SU-DHL-6 (cell line): ENCODE measurements around the gene SUCLG2.

Source experiments
- H2AFZ ChIP-seq: fragments of 200-600 bp; sonication (generic); 2 replicates; pipeline ENCODE4 v1.6.1; 2014; ENCODE audit warnings: low read depth, mild to moderate bottlenecking, moderate library complexity, mixed read lengths, antibody characterized with exemption, low read length; ENCODE audit not compliant: severe bottlenecking
- H3F3A ChIP-seq: fragments of 200-600 bp; shearing (Covaris generic); 2 replicates; pipeline ENCODE4 v1.6.0; 2016; ENCODE audit warnings: antibody characterized with exemption, mild to moderate bottlenecking; ENCODE audit not compliant: insufficient read depth
- H3K27ac ChIP-seq: fragments of 200-600 bp; sonication (generic); 2 replicates; pipeline ENCODE4 v1.5.1; 2016; ENCODE audit warnings: low read depth, mild to moderate bottlenecking, low read length, moderate library complexity, mixed read lengths
- H3K27me3 ChIP-seq: fragments of 200-600 bp; sonication (generic), shearing (Covaris generic); 2 replicates; pipeline ENCODE4 v1.6.0; 2014; ENCODE audit warnings: mild to moderate bottlenecking, low read length
- H3K36me3 ChIP-seq: fragments of 200-600 bp; sonication (generic); 2 replicates; pipeline ENCODE4 v1.6.1; 2014; ENCODE audit warnings: mild to moderate bottlenecking, low read length, mixed read lengths
- H3K4me2 ChIP-seq: fragments of 300-600, 200-600 bp; shearing (Covaris generic), sonication (generic); 2 replicates; pipeline ENCODE4 v1.6.0; 2014; ENCODE audit warnings: low read length, low read depth, mild to moderate bottlenecking; ENCODE audit not compliant: poor library complexity, severe bottlenecking
- H3K4me3 ChIP-seq: fragments of 200-600 bp; sonication (generic); 2 replicates; pipeline ENCODE4 v1.5.1; 2014; ENCODE audit warnings: antibody characterized with exemption, low read length, mild to moderate bottlenecking, mixed read lengths; ENCODE audit not compliant: insufficient read depth, poor library complexity, severe bottlenecking
- H3K79me2 ChIP-seq: fragments of 200-600 bp; sonication (generic); 2 replicates; pipeline ENCODE4 v1.6.1; 2014; ENCODE audit warnings: mild to moderate bottlenecking, low read length, moderate library complexity; ENCODE audit not compliant: insufficient read depth
- H3K9ac ChIP-seq: fragments of 200-600 bp; sonication (generic); 2 replicates; pipeline ENCODE4 v1.7.0; 2014; ENCODE audit warnings: mild to moderate bottlenecking, low read length
- H3K9me2 ChIP-seq: fragments of 200-600 bp; sonication (generic); replicated peaks from 2 replicates; pipeline ENCODE4 v1.6.1; 2014; ENCODE audit warnings: low read length; ENCODE audit not compliant: insufficient read depth
- H3K9me3 ChIP-seq: fragments of 200-600 bp; sonication (generic); 2 replicates; pipeline ENCODE4 v1.6.1; 2014; ENCODE audit warnings: low read length, mixed read lengths; ENCODE audit not compliant: insufficient read depth
- H4K20me1 ChIP-seq: fragments of 200-600 bp; sonication (generic); 2 replicates; pipeline ENCODE4 v1.6.1; 2014; ENCODE audit warnings: low read depth, mild to moderate bottlenecking, antibody characterized with exemption, low read length, moderate library complexity, mixed read lengths
- EZH2phosphoT487 ChIP-seq: fragments of 200-600 bp; sonication (generic), shearing (Covaris generic); conservative IDR thresholded peaks from 2 replicates; pipeline ENCODE4 v1.6.1; 2018; ENCODE audit warnings: mild to moderate bottlenecking, antibody characterized with exemption, low read length, moderate library complexity, mixed read lengths
- TF ChIP-seq, protein P1 (sequence below): fragments of 200-600 bp; sonication (generic); IDR thresholded peaks from one replicate; pipeline ENCODE4 v1.5.1; 2017; ENCODE audit warnings: antibody characterized with exemption, mild to moderate bottlenecking, low read length, moderate library complexity; ENCODE audit not compliant: insufficient read depth, poor library complexity, severe bottlenecking

SUCLG2 gene

GRCh38 chr3:67595424-67595823 lies 59.0 kb downstream of the SUCLG2 start:
- Histone ChIP-seq H2AFZ (no peak overlapping the region), H3K4me2 (no peak overlapping the region), H3K9me3 (no peaks in the 10 kb centered on the region), H3K36me3 (0 out of 2 replicates have a peak, but pooled peaks cover 3% of the 10 kb centered on the region), H3K4me3 (no peak overlapping the region), H3K79me2 (no peaks in the 10 kb centered on the region), H3F3A (no peaks in the 10 kb centered on the region), H3K27me3 (no peaks in the 10 kb centered on the region), H4K20me1 (no peaks in the 10 kb centered on the region), H3K9me2 (no peaks in the 10 kb centered on the region), H3K27ac (no peak overlapping the region), H3K9ac (no peak overlapping the region)
- TF ChIP-seq, protein P1, sequence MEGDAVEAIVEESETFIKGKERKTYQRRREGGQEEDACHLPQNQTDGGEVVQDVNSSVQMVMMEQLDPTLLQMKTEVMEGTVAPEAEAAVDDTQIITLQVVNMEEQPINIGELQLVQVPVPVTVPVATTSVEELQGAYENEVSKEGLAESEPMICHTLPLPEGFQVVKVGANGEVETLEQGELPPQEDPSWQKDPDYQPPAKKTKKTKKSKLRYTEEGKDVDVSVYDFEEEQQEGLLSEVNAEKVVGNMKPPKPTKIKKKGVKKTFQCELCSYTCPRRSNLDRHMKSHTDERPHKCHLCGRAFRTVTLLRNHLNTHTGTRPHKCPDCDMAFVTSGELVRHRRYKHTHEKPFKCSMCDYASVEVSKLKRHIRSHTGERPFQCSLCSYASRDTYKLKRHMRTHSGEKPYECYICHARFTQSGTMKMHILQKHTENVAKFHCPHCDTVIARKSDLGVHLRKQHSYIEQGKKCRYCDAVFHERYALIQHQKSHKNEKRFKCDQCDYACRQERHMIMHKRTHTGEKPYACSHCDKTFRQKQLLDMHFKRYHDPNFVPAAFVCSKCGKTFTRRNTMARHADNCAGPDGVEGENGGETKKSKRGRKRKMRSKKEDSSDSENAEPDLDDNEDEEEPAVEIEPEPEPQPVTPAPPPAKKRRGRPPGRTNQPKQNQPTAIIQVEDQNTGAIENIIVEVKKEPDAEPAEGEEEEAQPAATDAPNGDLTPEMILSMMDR = no peak

GRCh38 chr3:67593761-67594234 lies 60.6 kb downstream of the SUCLG2 start:
- Histone ChIP-seq H3K9me3 (no peaks in the 10 kb centered on the region), H4K20me1 (no peaks in the 10 kb centered on the region)
- no peak for TF ChIP-seq EZH2phosphoT487
- TF ChIP-seq, protein P1 = no peak

GRCh38 chr3:67592057-67592456 lies 62.4 kb downstream of the SUCLG2 start:
- TF ChIP-seq, protein P1 = no peak
- TF ChIP-seq EZH2phosphoT487 = no peak
- H2AFZ ChIP-seq = no peak overlapping the region
- H3F3A ChIP-seq = no peaks in the 10 kb centered on the region

More at GRCh38 chr3:67593761-67594234, 60.6 kb downstream of the SUCLG2 start:
- H3K36me3 ChIP-seq = 0 out of 2 replicates have a peak, but pooled peaks cover 3% of the 10 kb centered on the region
- H3K27ac ChIP-seq = no peak overlapping the region
- H3K9me2 ChIP-seq = no peaks in the 10 kb centered on the region
- H3F3A ChIP-seq = no peaks in the 10 kb centered on the region
- no peaks in the 10 kb centered on the region for H3K27me3 ChIP-seq
- no peak overlapping the region for H3K9ac ChIP-seq
- H3K4me2 ChIP-seq = no peak overlapping the region
- no peaks in the 10 kb centered on the region for H3K79me2 ChIP-seq
- no peak overlapping the region for H3K4me3 ChIP-seq
- no peak overlapping the region for H2AFZ ChIP-seq

DNA sequence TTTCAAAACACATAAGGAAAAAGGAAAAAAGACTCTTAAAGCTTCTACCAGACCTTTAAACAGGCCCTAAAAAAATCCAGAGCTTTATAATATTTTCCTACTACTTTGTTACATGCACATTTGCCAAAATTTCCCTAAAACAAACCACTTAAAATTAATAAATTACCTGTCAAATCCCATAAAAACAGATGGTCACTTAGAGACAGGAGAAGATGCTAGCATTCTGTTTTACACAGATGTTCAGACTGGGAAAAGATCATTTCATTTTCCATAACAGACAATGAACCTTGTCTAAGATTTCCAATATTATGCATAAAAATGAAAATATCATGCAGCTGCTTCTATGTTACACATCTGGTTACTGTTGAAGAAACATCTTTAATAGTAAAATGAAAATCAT lies 66.6 kb downstream of the SUCLG2 start:
- Histone ChIP-seq H3K4me3 (no peak overlapping the region), H3K4me2 (no peak overlapping the region), H4K20me1 (no peaks in the 10 kb centered on the region), H3K27me3 (no peaks in the 10 kb centered on the region), H3K27ac (no peak overlapping the region), H3F3A (no peaks in the 10 kb centered on the region), H3K9me3 (no peaks in the 10 kb centered on the region), H3K79me2 (no peaks in the 10 kb centered on the region), H3K9me2 (no peaks in the 10 kb centered on the region), H2AFZ (no peak overlapping the region), H3K36me3 (0 out of 2 replicates have a peak, but pooled peaks cover 3% of the 10 kb centered on the region), H3K9ac (no peak overlapping the region)
- no peak for TF ChIP-seq EZH2phosphoT487
- TF ChIP-seq, protein P1 = no peak

More at GRCh38 chr3:67592057-67592456, 62.4 kb downstream of the SUCLG2 start:
- Histone ChIP-seq H3K9me3 (no peaks in the 10 kb centered on the region), H3K79me2 (no peaks in the 10 kb centered on the region), H3K4me2 (no peak overlapping the region), H3K9me2 (no peaks in the 10 kb centered on the region), H3K9ac (no peak overlapping the region), H3K4me3 (no peak overlapping the region), H3K36me3 (0 out of 2 replicates have a peak, but pooled peaks cover 3% of the 10 kb centered on the region), H4K20me1 (no peaks in the 10 kb centered on the region), H3K27ac (no peak overlapping the region), H3K27me3 (no peaks in the 10 kb centered on the region)
